Lung (tissue), 12 donors: ENCODE results near the gene ENDOV. TPM values are rescaled to one million over a fixed set of nuclear protein-coding genes. Genes with fewer than 3 reads are reported as not detected.

Experiments
- ATAC-seq: fragments of 200-7000 bp; cut with Tn5 transposase; one replicate; pipeline ENCODE4 v1.9.1; 2020; ENCODE audit warnings: moderate number of reproducible peaks; ENCODE audit not compliant: insufficient read depth, low FRiP score
- DNase-seq, 3 donors: peaks; one replicate each; pipeline ENCODE4 v3.0.0-alpha.2; 2013 to 2017
- H3K27ac ChIP-seq, 2 donors: one replicate each; pipeline ENCODE4 v1.5.1; 2013; ENCODE audit warnings: mild to moderate bottlenecking in 2 of 2, moderate library complexity in 2 of 2, control low read depth in 1 of 2, inconsistent platforms in 1 of 2, low read depth in 1 of 2, low read length in 1 of 2
- H3K27me3 ChIP-seq, 3 donors: one replicate each; pipeline ENCODE4 v1.5.1; 2013; ENCODE audit warnings: low read length in 2 of 3; ENCODE audit not compliant: control insufficient read depth in 3 of 3, insufficient read depth in 3 of 3
- H3K36me3 ChIP-seq, 4 donors: one replicate each; pipeline ENCODE4 v1.5.1; 2013; ENCODE audit warnings: low read length in 4 of 4, mild to moderate bottlenecking in 1 of 4, moderate library complexity in 1 of 4; ENCODE audit not compliant: control insufficient read depth in 4 of 4, insufficient read depth in 4 of 4
- H3K4me1 ChIP-seq, 5 donors: one replicate each; pipeline ENCODE4 v1.5.1; 2013; ENCODE audit warnings: low read length in 5 of 5, mild to moderate bottlenecking in 2 of 5, moderate library complexity in 1 of 5; ENCODE audit not compliant: control insufficient read depth in 5 of 5, insufficient read depth in 5 of 5
- H3K4me3 ChIP-seq: one replicate; pipeline ENCODE4 v1.5.1; 2013; ENCODE audit warnings: mild to moderate bottlenecking, control low read depth, moderate library complexity
- H3K9ac ChIP-seq, 2 donors: one replicate each; pipeline ENCODE4 v1.5.1; 2013; ENCODE audit warnings: low read length in 2 of 2, control low read depth in 1 of 2; ENCODE audit not compliant: insufficient read depth in 1 of 2
- H3K9me3 ChIP-seq, 4 donors: one replicate each; pipeline ENCODE4 v1.5.1; 2013; ENCODE audit warnings: low read length in 3 of 4, mild to moderate bottlenecking in 1 of 4, moderate library complexity in 1 of 4; ENCODE audit not compliant: control insufficient read depth in 4 of 4, insufficient read depth in 3 of 4
- WGBS, 2 donors: extraction: QIAGEN DNeasy Blood & Tissue Kit; methylation state at CpG; one replicate each; pipeline ENCODE4 v1.1.7; 2013; 5-methylcytosine and 5-hydroxymethylcytosine counted together
- polyA plus RNA-seq, 2 donors: library from polyadenylated mRNA; stranded (reverse); fragments of 200-250 nt; gene quantifications; one replicate each; pipeline ENCODE4 v1.2.1, GENCODE V29; 2013
- total RNA-seq, 2 donors: library from RNA; depleted of rRNA in 1 of 2; stranded (reverse); fragments of >200 nt in 1 of 2; gene quantifications; one replicate each; pipeline ENCODE4 v1.2.1, GENCODE V29; 2014 to 2021
- TF ChIP-seq, protein P1 (sequence below): IDR thresholded peaks from 2 replicates; pipeline ENCODE4 v1.5.1; 2012; ENCODE audit warnings: mild to moderate bottlenecking; ENCODE audit errors: control extremely low read depth, extremely low read depth
- donor health status: control.
- donor health status: control.
- donor health status: Bipolar disorder and iron deficiency.
- donor health status: healthy.
- donor health status: DM: yes; HTN: yes; CAD: no.

Gene ENDOV
- total and polyA plus RNA-seq, 4 donors: 11.8 to 28.8 (median 22.4) TPM

GRCh38 chr17:80475910-80476876 is 61.2 kb downstream of the ENDOV start, which contains the start of gene NPTX1:
Gene NPTX1 (minus strand): TSS chr17:80476607. CDS start chr17:80476446, 161 bp downstream.
- H3K27ac ChIP-seq: no peak within 1 kb of the TSS
- peak within 1 kb of the TSS; percentile 12 for H3K4me3 ChIP-seq
- 1 to 2% methylated on average over 91 to 136 of the region's 136 CpGs for WGBS, 2 donors
- H3K36me3 ChIP-seq: no peaks in the 10 kb centered on the region
- peaks cover 0 to 27% (median 6%) of the 10 kb centered on the region in 5 donors for H3K4me1 ChIP-seq
- no peak within 1 kb of the TSS for H3K9ac ChIP-seq
- no peak for DNase-seq
- peaks cover 16 to 74% (median 59%) of the 10 kb centered on the region in 3 donors for H3K27me3 ChIP-seq
- ATAC-seq: no peak
- H3K9me3 ChIP-seq: peaks cover 0 to 4% (median 0%) of the 10 kb centered on the region in 4 donors
- TF ChIP-seq, protein P1, sequence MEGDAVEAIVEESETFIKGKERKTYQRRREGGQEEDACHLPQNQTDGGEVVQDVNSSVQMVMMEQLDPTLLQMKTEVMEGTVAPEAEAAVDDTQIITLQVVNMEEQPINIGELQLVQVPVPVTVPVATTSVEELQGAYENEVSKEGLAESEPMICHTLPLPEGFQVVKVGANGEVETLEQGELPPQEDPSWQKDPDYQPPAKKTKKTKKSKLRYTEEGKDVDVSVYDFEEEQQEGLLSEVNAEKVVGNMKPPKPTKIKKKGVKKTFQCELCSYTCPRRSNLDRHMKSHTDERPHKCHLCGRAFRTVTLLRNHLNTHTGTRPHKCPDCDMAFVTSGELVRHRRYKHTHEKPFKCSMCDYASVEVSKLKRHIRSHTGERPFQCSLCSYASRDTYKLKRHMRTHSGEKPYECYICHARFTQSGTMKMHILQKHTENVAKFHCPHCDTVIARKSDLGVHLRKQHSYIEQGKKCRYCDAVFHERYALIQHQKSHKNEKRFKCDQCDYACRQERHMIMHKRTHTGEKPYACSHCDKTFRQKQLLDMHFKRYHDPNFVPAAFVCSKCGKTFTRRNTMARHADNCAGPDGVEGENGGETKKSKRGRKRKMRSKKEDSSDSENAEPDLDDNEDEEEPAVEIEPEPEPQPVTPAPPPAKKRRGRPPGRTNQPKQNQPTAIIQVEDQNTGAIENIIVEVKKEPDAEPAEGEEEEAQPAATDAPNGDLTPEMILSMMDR: no peak

GRCh38 chr17:80476877-80477646 is 62.1 kb downstream of the ENDOV start:
- no peak overlapping the region for H3K27ac ChIP-seq
- no peak for DNase-seq
- ATAC-seq: no peak
- H3K36me3 ChIP-seq: no peaks in the 10 kb centered on the region
- H3K9me3 ChIP-seq: peaks cover 0 to 4% (median 0%) of the 10 kb centered on the region in 4 donors
- H3K4me1 ChIP-seq: peaks cover 0 to 27% (median 6%) of the 10 kb centered on the region in 5 donors
- H3K27me3 ChIP-seq: peaks cover 24 to 75% (median 63%) of the 10 kb centered on the region in 3 donors
- H3K4me3 ChIP-seq: no peak overlapping the region
- H3K9ac ChIP-seq: no peak overlapping the region
- 1 to 2% methylated on average over 58 to 84 of the region's 84 CpGs for WGBS, 2 donors
- TF ChIP-seq, protein P1: no peak

DNA sequence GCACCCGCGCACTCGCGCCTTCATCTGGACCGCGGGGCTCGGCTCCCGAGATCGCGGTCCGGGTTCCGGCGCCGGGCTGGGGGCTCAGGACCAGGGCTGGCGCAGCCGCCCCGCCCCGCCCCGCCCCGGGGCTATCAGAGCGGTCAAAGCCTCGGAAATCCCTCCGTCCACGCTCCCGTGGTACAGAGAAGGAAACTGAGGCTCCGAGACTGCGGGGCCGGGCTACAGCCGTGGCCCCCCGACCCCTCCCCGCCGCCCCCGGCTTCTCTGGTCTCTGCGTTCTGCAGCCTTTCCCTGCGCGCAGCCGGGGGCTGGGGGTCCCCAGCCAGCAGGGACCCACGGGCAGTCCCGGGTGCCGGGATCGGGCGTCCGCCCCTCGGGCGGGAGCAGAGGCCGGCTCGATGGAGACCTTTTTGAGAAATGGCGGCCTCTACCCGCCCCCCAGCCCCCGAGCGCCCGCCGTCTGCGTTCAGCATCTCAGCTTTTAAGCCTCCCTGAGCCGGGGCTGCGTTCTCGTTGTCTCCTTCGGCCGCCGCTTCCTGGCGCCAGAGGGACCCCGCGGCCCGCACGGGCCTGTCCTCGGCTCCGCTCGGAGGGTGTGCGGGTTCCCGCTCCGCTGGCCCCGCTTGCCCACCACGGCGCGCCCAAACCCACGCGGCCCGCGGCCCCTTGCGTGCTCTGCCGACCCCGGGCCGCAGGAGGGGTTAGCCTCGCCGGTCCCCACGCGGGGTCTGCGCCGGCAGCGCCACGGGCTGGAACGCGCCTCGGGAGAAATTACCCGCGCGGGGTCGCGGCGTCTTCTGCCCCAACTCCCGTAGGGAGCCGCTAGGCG is 62.9 kb downstream of the ENDOV start:
- Histone ChIP-seq H3K36me3 (no peaks in the 10 kb centered on the region), H3K4me1 (peaks cover 0 to 27% (median 6%) of the 10 kb centered on the region in 5 donors), H3K27ac (no peak overlapping the region), H3K9me3 (peaks cover 0 to 7% (median 0%) of the 10 kb centered on the region in 4 donors), H3K4me3 (no peak overlapping the region), H3K27me3 (peaks cover 24 to 75% (median 60%) of the 10 kb centered on the region in 3 donors), H3K9ac (no peak overlapping the region)
- DNase-seq (peak; percentile 64 to 72 (median 71)), ATAC-seq (peak; percentile 5)
- 3% methylated on average over 85 to 103 of the region's 103 CpGs for WGBS, 2 donors
- TF ChIP-seq, protein P1: peak; percentile 21
